ENCODE measurements around the gene SIGLEC14.

The SIGLEC14 gene

GRCh38 chr19:51691584-51692428 is 45.2 kb upstream of the SIGLEC14 start:
- Histone ChIP-seq H3K9ac (ENCODE audit: insufficient read length) (peak overlapping the region; percentile 55), H3K4me3 (peak overlapping the region; percentile 95), H3K9me3 (ENCODE audit: low read depth, low read length) (no peaks in the 10 kb centered on the region), H3K36me3 (ENCODE audit: insufficient read depth, low read length) (peaks cover 30% of the 10 kb centered on the region; the same call in 1 of the 2 replicates), H3K27ac (peak overlapping the region; percentile 80; the same call in 1 of the 2 replicates)
- DNase-seq (ENCODE audit: low read depth, low spot score): no peak
- TF ChIP-seq POLR2AphosphoS5 (IDR thresholded peaks at IDR 0.05; ENCODE audit: borderline replicate concordance, low read depth, low read length) (no peak), FOXP2 (optimal IDR thresholded peaks at IDR 0.05; ENCODE audit: control extremely low read depth, extremely low read length, insufficient read depth) (no peak), EZH2 (IDR thresholded peaks at IDR 0.05) (no peak)

- TF ChIP-seq FOXP2 (optimal IDR thresholded peaks at IDR 0.05; ENCODE audit: control extremely low read depth, extremely low read length, insufficient read depth): no peak
- TF ChIP-seq EZH2 (IDR thresholded peaks at IDR 0.05): no peak
- TF ChIP-seq POLR2AphosphoS5 (IDR thresholded peaks at IDR 0.05; ENCODE audit: borderline replicate concordance, low read depth, low read length): no peak
- DNase-seq (ENCODE audit: low read depth, low spot score): no peak
- peaks cover 25% of the 10 kb centered on the region; the same call in 1 of the 2 replicates for H3K36me3 ChIP-seq (ENCODE audit: insufficient read depth, low read length)
- no peaks in the 10 kb centered on the region for H3K9me3 ChIP-seq (ENCODE audit: low read depth, low read length)
- H3K4me3 ChIP-seq: peak overlapping the region; percentile 95
- H3K9ac ChIP-seq (ENCODE audit: insufficient read length): peak overlapping the region; percentile 55
- peak overlapping the region; percentile 80 for H3K27ac ChIP-seq
Measured at GRCh38 chr19:51691074-51691583, 44.5 kb upstream of the SIGLEC14 start.

- TF ChIP-seq EZH2 (IDR thresholded peaks at IDR 0.05) (no peak), FOXP2 (optimal IDR thresholded peaks at IDR 0.05; ENCODE audit: control extremely low read depth, extremely low read length, insufficient read depth) (no peak), POLR2AphosphoS5 (IDR thresholded peaks at IDR 0.05; ENCODE audit: borderline replicate concordance, low read depth, low read length) (no peak; the same call in 1 of the 2 replicates)
- Histone ChIP-seq H3K9me3 (ENCODE audit: low read depth, low read length) (no peaks in the 10 kb centered on the region), H3K27ac (peak overlapping the region; percentile 80), H3K9ac (ENCODE audit: insufficient read length) (peak overlapping the region; percentile 74), H3K36me3 (ENCODE audit: insufficient read depth, low read length) (peaks cover 23% of the 10 kb centered on the region; the same call in 1 of the 2 replicates), H3K4me3 (peak overlapping the region; percentile 95)
- DNase-seq (ENCODE audit: low read depth, low spot score): no peak
Measured at GRCh38 chr19:51690454-51691073, 43.9 kb upstream of the SIGLEC14 start.

GRCh38 chr19:51689751-51690453 is 43.3 kb upstream of the SIGLEC14 start:
- Histone ChIP-seq H3K9ac (ENCODE audit: insufficient read length) (peak overlapping the region; percentile 74), H3K36me3 (ENCODE audit: insufficient read depth, low read length) (peaks cover 16% of the 10 kb centered on the region; the same call in 1 of the 2 replicates), H3K27ac (peak overlapping the region; percentile 80), H3K4me3 (peak overlapping the region; percentile 95), H3K9me3 (ENCODE audit: low read depth, low read length) (no peaks in the 10 kb centered on the region)
- no peak for DNase-seq (ENCODE audit: low read depth, low spot score)
- TF ChIP-seq FOXP2 (optimal IDR thresholded peaks at IDR 0.05; ENCODE audit: control extremely low read depth, extremely low read length, insufficient read depth) (no peak), EZH2 (IDR thresholded peaks at IDR 0.05) (no peak), POLR2AphosphoS5 (IDR thresholded peaks at IDR 0.05; ENCODE audit: borderline replicate concordance, low read depth, low read length) (no peak; the same call in 1 of the 2 replicates)

- no peak for DNase-seq (ENCODE audit: low read depth, low spot score)
- peak overlapping the region; percentile 87 for H3K27ac ChIP-seq
- H3K9me3 ChIP-seq (ENCODE audit: low read depth, low read length): no peaks in the 10 kb centered on the region
- H3K9ac ChIP-seq (ENCODE audit: insufficient read length): peak overlapping the region; percentile 72
- peaks cover 7% of the 10 kb centered on the region; the same call in 1 of the 2 replicates for H3K36me3 ChIP-seq (ENCODE audit: insufficient read depth, low read length)
- TF ChIP-seq POLR2AphosphoS5 (IDR thresholded peaks at IDR 0.05; ENCODE audit: borderline replicate concordance, low read depth, low read length) (peak; percentile 52), EZH2 (IDR thresholded peaks at IDR 0.05) (no peak)
- peak overlapping the region; percentile 95 for H3K4me3 ChIP-seq
Measured at GRCh38 chr19:51688671-51689571, 42.3 kb upstream of the SIGLEC14 start.

GRCh38 chr19:51687791-51688670 is 41.4 kb upstream of the SIGLEC14 start:
- no peak for TF ChIP-seq FOXP2 (optimal IDR thresholded peaks at IDR 0.05; ENCODE audit: control extremely low read depth, extremely low read length, insufficient read depth)
- TF ChIP-seq POLR2AphosphoS5 (IDR thresholded peaks at IDR 0.05; ENCODE audit: borderline replicate concordance, low read depth, low read length): no peak
- TF ChIP-seq EZH2 (IDR thresholded peaks at IDR 0.05): no peak
- Histone ChIP-seq H3K9me3 (ENCODE audit: low read depth, low read length) (no peaks in the 10 kb centered on the region), H3K9ac (ENCODE audit: insufficient read length) (peak overlapping the region; percentile 72)

More at GRCh38 chr19:51687791-51688670, 41.4 kb upstream of the SIGLEC14 start:
- H3K27ac ChIP-seq: peak overlapping the region; percentile 87
- DNase-seq (ENCODE audit: low read depth, low spot score): no peak
- peaks cover 3% of the 10 kb centered on the region; the same call in 1 of the 2 replicates for H3K36me3 ChIP-seq (ENCODE audit: insufficient read depth, low read length)
- peak overlapping the region; percentile 95 for H3K4me3 ChIP-seq

Data from SK-N-MC (cell line).